ENCODE data around the gene PDCL3. TPM values are rescaled to one million over a fixed set of nuclear protein-coding genes. Genes with fewer than 3 reads are reported as not detected.

Gene PDCL3
- total RNA-seq, 6 donors from 2014 or later = 6.3 to 21.7 (median 15.0) TPM

DNA sequence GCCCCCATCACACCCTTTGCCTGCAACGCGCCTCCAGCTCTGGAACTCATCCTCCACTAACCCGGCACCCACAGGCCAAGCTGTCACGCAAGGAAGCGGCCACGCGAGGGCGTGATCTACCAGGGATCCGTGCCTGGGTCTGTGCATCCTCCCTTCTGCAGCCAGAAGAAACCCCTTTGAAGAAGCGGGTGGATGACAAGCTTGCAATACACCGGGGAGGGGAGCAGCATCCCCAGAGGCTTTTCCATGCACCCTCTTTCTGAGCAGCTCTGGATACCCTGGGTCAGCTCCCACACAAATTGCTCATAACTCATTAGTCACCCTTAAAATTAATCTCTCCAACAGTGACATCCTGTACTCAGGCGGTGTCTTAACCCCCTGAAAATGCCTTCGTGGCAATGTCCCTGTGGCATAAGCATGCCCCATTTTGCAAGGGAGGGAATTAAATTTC, 47.6 kb downstream of the PDCL3 start:
- H3K27me3 ChIP-seq = no peaks in the 10 kb centered on the region
- H3K4me1 ChIP-seq = no peaks in the 10 kb centered on the region
- ATAC-seq (ENCODE audit: low FRiP score in 2 of 2) = peak in 1 of 2 donors; percentile 70
- peak; percentile 61 to 89 for DNase-seq
- H3K36me3 ChIP-seq = no peaks in the 10 kb centered on the region
- no peak overlapping the region for H3K4me3 ChIP-seq
- TF ChIP-seq EP300 (IDR thresholded peaks at IDR 0.05) = no peak
- TF ChIP-seq, protein P1, sequence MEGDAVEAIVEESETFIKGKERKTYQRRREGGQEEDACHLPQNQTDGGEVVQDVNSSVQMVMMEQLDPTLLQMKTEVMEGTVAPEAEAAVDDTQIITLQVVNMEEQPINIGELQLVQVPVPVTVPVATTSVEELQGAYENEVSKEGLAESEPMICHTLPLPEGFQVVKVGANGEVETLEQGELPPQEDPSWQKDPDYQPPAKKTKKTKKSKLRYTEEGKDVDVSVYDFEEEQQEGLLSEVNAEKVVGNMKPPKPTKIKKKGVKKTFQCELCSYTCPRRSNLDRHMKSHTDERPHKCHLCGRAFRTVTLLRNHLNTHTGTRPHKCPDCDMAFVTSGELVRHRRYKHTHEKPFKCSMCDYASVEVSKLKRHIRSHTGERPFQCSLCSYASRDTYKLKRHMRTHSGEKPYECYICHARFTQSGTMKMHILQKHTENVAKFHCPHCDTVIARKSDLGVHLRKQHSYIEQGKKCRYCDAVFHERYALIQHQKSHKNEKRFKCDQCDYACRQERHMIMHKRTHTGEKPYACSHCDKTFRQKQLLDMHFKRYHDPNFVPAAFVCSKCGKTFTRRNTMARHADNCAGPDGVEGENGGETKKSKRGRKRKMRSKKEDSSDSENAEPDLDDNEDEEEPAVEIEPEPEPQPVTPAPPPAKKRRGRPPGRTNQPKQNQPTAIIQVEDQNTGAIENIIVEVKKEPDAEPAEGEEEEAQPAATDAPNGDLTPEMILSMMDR (IDR thresholded peaks at IDR 0.05) = peak in 5 of 6 experiments; percentile 30 to 61 (median 53)
- H3K9me3 ChIP-seq = no peaks in the 10 kb centered on the region
- 23 to 29% methylated on average over 9 to 13 of the region's 13 CpGs for WGBS, 2 donors
- H3K27ac ChIP-seq = no peak overlapping the region

- Histone ChIP-seq H3K4me1 (no peaks in the 10 kb centered on the region), H3K9me3 (no peaks in the 10 kb centered on the region)
- DNase-seq = no peak
Observed at GRCh38 chr2:100611079-100612029, 48.6 kb downstream of the PDCL3 start.

GRCh38 chr2:100612388-100613000, 49.7 kb downstream of the PDCL3 start:
- DNase-seq = no peak
- 88 to 98% methylated on average over 9 of the region's 9 CpGs for WGBS, 2 donors
- Histone ChIP-seq H3K27ac (no peak overlapping the region), H3K4me3 (no peak overlapping the region), H3K36me3 (no peaks in the 10 kb centered on the region), H3K9me3 (no peaks in the 10 kb centered on the region), H3K27me3 (no peaks in the 10 kb centered on the region), H3K4me1 (no peaks in the 10 kb centered on the region)
- ATAC-seq (ENCODE audit: low FRiP score in 2 of 2) = peak in 1 of 2 donors; percentile 24
- TF ChIP-seq POLR2A (IDR thresholded peaks at IDR 0.05) = no peak
- no peak for TF ChIP-seq EP300 (IDR thresholded peaks at IDR 0.05)
- TF ChIP-seq, protein P1 (IDR thresholded peaks at IDR 0.05) = no peak
- TF ChIP-seq POLR2AphosphoS5 (IDR thresholded peaks at IDR 0.05) = no peak

More at GRCh38 chr2:100611079-100612029, 48.6 kb downstream of the PDCL3 start:
- ATAC-seq (ENCODE audit: low FRiP score in 2 of 2) = no peak
- H3K27me3 ChIP-seq = no peaks in the 10 kb centered on the region
- WGBS, 2 donors = 89 to 93% methylated on average over 22 to 24 of the region's 24 CpGs
- TF ChIP-seq EP300 (IDR thresholded peaks at IDR 0.05) = no peak
- TF ChIP-seq POLR2A (IDR thresholded peaks at IDR 0.05) = no peak
- TF ChIP-seq, protein P1 (IDR thresholded peaks at IDR 0.05) = no peak
- no peak for TF ChIP-seq POLR2AphosphoS5 (IDR thresholded peaks at IDR 0.05)
- no peak overlapping the region for H3K27ac ChIP-seq
- H3K4me3 ChIP-seq = no peak overlapping the region
- H3K36me3 ChIP-seq = no peaks in the 10 kb centered on the region

- Histone ChIP-seq H3K4me1 (no peaks in the 10 kb centered on the region), H3K4me3 (no peak overlapping the region), H3K27ac (no peak overlapping the region), H3K36me3 (no peaks in the 10 kb centered on the region), H3K27me3 (no peaks in the 10 kb centered on the region), H3K9me3 (no peaks in the 10 kb centered on the region)
- no peak for DNase-seq
- 38 to 52% methylated on average over 1 of the region's 1 CpG for WGBS, 2 donors
- ATAC-seq (ENCODE audit: low FRiP score in 2 of 2) = no peak
- TF ChIP-seq EP300 (IDR thresholded peaks at IDR 0.05) (no peak), POLR2A (IDR thresholded peaks at IDR 0.05) (no peak), POLR2AphosphoS5 (IDR thresholded peaks at IDR 0.05) (no peak)
- TF ChIP-seq, protein P1 (IDR thresholded peaks at IDR 0.05) = no peak
Observed at GRCh38 chr2:100613719-100614118, 50.9 kb downstream of the PDCL3 start.

Measured in upper lobe of left lung (tissue), 6 donors.